ENCODE results near the gene CD300LD. TPM values are rescaled to one million over a fixed set of nuclear protein-coding genes. Genes with fewer than 3 reads are reported as not detected.

CD300LD gene
- total RNA-seq, 3 donors from 2014 or later (not counting 1 experiment from before 2014, with no cell fraction given), result not detected

DNA sequence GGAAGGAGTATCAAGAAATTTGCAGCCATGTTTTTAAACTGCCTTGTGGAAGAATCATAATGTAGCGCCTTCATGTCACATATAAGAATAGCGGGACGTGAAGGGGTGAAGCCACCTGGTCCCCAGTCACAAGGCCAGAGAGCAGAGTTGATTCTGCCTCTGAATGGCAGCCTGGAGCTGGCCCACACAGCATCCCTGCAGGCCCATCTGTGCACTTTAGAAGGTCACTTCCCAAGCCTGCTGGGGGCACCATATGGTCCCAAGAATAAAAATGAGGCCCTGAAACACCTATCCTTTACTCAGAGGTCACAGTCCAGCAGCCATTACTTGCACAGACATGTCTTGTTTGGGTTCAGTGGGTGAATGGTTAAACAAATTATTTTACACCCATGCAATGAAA lies 16.4 kb upstream of the CD300LD start:
- TF ChIP-seq, protein P1, sequence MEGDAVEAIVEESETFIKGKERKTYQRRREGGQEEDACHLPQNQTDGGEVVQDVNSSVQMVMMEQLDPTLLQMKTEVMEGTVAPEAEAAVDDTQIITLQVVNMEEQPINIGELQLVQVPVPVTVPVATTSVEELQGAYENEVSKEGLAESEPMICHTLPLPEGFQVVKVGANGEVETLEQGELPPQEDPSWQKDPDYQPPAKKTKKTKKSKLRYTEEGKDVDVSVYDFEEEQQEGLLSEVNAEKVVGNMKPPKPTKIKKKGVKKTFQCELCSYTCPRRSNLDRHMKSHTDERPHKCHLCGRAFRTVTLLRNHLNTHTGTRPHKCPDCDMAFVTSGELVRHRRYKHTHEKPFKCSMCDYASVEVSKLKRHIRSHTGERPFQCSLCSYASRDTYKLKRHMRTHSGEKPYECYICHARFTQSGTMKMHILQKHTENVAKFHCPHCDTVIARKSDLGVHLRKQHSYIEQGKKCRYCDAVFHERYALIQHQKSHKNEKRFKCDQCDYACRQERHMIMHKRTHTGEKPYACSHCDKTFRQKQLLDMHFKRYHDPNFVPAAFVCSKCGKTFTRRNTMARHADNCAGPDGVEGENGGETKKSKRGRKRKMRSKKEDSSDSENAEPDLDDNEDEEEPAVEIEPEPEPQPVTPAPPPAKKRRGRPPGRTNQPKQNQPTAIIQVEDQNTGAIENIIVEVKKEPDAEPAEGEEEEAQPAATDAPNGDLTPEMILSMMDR (IDR thresholded peaks at IDR 0.05), result no peak
- Mint-ChIP-seq H3K27me3 (ENCODE audit: low read depth in 2 of 2) (peaks cover 11 to 12% of the 10 kb centered on the region in 2 donors), H3K36me3 (no peaks in the 10 kb centered on the region), H3K27ac (no peak overlapping the region), H3K9me3 (no peaks in the 10 kb centered on the region), H3K4me1 (peaks cover 8 to 19% of the 10 kb centered on the region in 2 donors), H3K4me3 (no peak overlapping the region)
- WGBS (ENCODE audit: insufficient coverage), result 96% methylated on average over 3 of the region's 3 CpGs
- Histone ChIP-seq H3K4me1 (ENCODE audit: control insufficient read depth, insufficient read depth, low read length) (peaks cover 37% of the 10 kb centered on the region), H3K27me3 (ENCODE audit: control insufficient read depth, insufficient read depth, low read length) (peaks cover 2% of the 10 kb centered on the region), H3K4me3 (ENCODE audit: low read length) (no peak overlapping the region), H3K27ac (ENCODE audit: low read length) (no peak overlapping the region), H3K9me3 (ENCODE audit: control insufficient read depth, insufficient read depth, low read length) (no peaks in the 10 kb centered on the region), H3K36me3 (ENCODE audit: control insufficient read depth, insufficient read depth, low read length) (no peaks in the 10 kb centered on the region)
- DNase-seq (no peak), ATAC-seq (no peak)
- intact Hi-C loops (cut with micrococcal nuclease), result no loop called here

GRCh38 chr17:74607221-74607620 lies 15.1 kb upstream of the CD300LD start:
- H3K36me3 Mint-ChIP-seq, result no peaks in the 10 kb centered on the region
- peaks cover 36% of the 10 kb centered on the region for H3K4me1 ChIP-seq (ENCODE audit: control insufficient read depth, insufficient read depth, low read length)
- WGBS (ENCODE audit: insufficient coverage), result 22% methylated on average over 1 of the region's 1 CpG

DNA sequence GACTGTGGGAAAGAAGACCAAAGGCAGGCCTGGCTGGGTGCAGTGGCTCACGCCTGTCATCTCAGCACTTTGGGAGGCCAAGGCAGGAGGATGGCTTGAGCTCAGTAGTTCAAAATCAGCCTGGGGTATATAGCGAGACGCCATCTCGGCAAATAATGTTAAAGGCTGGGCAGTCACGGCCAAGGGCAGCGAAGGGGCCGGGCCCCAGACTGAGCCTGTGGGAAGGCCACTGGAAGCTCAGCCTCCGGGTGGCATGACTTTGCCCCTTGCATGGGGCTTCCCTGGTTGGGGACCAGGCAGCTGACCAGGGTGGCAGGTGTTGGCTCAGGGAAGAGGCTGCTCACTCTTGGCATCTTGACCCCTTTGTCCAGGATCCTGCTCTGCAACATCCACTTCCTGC lies 14.0 kb upstream of the CD300LD start:
- intact Hi-C loops (cut with micrococcal nuclease), result no loop called here
- Mint-ChIP-seq H3K36me3 (no peaks in the 10 kb centered on the region), H3K27ac (no peak overlapping the region), H3K4me1 (no peaks in the 10 kb centered on the region), H3K27me3 (ENCODE audit: low read depth in 2 of 2) (peaks cover 11 to 17% of the 10 kb centered on the region in 2 donors), H3K4me3 (no peak overlapping the region), H3K9me3 (no peaks in the 10 kb centered on the region)
- Histone ChIP-seq H3K36me3 (ENCODE audit: control insufficient read depth, insufficient read depth, low read length) (no peaks in the 10 kb centered on the region), H3K27ac (ENCODE audit: low read length) (no peak overlapping the region), H3K4me1 (ENCODE audit: control insufficient read depth, insufficient read depth, low read length) (peaks cover 35% of the 10 kb centered on the region), H3K9me3 (ENCODE audit: control insufficient read depth, insufficient read depth, low read length) (no peaks in the 10 kb centered on the region), H3K4me3 (ENCODE audit: low read length) (no peak overlapping the region), H3K27me3 (ENCODE audit: control insufficient read depth, insufficient read depth, low read length) (no peaks in the 10 kb centered on the region)
- TF ChIP-seq, protein P1 (IDR thresholded peaks at IDR 0.05), result no peak
- 96% methylated on average over 8 of the region's 8 CpGs for WGBS (ENCODE audit: insufficient coverage)
- ATAC-seq (no peak), DNase-seq (no peak)

More at GRCh38 chr17:74607221-74607620, 15.1 kb upstream of the CD300LD start:
- Mint-ChIP-seq H3K4me1 (peaks cover 5 to 6% of the 10 kb centered on the region in 2 donors), H3K27ac (no peak overlapping the region), H3K9me3 (no peaks in the 10 kb centered on the region), H3K4me3 (no peak overlapping the region), H3K27me3 (ENCODE audit: low read depth in 2 of 2) (peaks cover 11 to 16% of the 10 kb centered on the region in 2 donors)
- no peak overlapping the region for H3K27ac ChIP-seq (ENCODE audit: low read length)
- ATAC-seq (no peak), DNase-seq (no peak)
- intact Hi-C loops (cut with micrococcal nuclease), result no loop called here
- H3K9me3 ChIP-seq (ENCODE audit: control insufficient read depth, insufficient read depth, low read length), result no peaks in the 10 kb centered on the region
- H3K27me3 ChIP-seq (ENCODE audit: control insufficient read depth, insufficient read depth, low read length), result no peaks in the 10 kb centered on the region
- TF ChIP-seq, protein P1 (IDR thresholded peaks at IDR 0.05), result no peak
- no peak overlapping the region for H3K4me3 ChIP-seq (ENCODE audit: low read length)
- H3K36me3 ChIP-seq (ENCODE audit: control insufficient read depth, insufficient read depth, low read length), result no peaks in the 10 kb centered on the region

DNA sequence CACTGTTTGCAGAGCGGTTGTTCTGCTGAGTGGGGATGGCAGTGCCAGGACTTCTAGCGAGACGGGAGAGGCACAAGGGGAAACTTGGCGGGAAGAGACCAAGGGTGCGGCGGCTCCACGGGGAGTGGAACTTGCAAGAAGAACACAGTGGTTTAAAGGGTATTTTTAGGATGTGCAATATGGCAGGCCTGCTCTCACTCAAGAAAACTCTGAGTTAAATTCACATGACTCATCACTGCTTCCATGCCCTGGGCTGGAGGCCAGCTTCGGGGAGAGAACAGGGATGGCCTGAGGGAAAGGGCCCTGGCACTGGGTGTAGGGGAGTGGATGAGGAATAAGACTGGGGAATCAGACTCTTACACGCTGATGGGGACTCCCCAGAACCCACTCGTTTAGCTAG lies 13.3 kb upstream of the CD300LD start:
- H3K4me3 ChIP-seq (ENCODE audit: low read length), result no peak overlapping the region
- H3K4me1 ChIP-seq (ENCODE audit: control insufficient read depth, insufficient read depth, low read length), result peaks cover 35% of the 10 kb centered on the region
- H3K27me3 ChIP-seq (ENCODE audit: control insufficient read depth, insufficient read depth, low read length), result no peaks in the 10 kb centered on the region
- Mint-ChIP-seq H3K27ac (no peak overlapping the region), H3K36me3 (no peaks in the 10 kb centered on the region), H3K4me1 (no peaks in the 10 kb centered on the region), H3K9me3 (no peaks in the 10 kb centered on the region), H3K4me3 (no peak overlapping the region), H3K27me3 (ENCODE audit: low read depth in 2 of 2) (peaks cover 11 to 21% of the 10 kb centered on the region in 2 donors)
- no peaks in the 10 kb centered on the region for H3K36me3 ChIP-seq (ENCODE audit: control insufficient read depth, insufficient read depth, low read length)
- DNase-seq (no peak), ATAC-seq (no peak)
- intact Hi-C loops (cut with micrococcal nuclease), result no loop called here
- no peak overlapping the region for H3K27ac ChIP-seq (ENCODE audit: low read length)
- TF ChIP-seq, protein P1 (IDR thresholded peaks at IDR 0.05), result no peak
- 85% methylated on average over 9 of the region's 10 CpGs for WGBS (ENCODE audit: insufficient coverage)
- H3K9me3 ChIP-seq (ENCODE audit: control insufficient read depth, insufficient read depth, low read length), result no peaks in the 10 kb centered on the region

Data from natural killer cell (primary cell).